ENCODE data around the gene GLP1R. TPM values are rescaled to one million over a fixed set of nuclear protein-coding genes. Genes with fewer than 3 reads are reported as not detected.

GLP1R gene
- total RNA-seq (ENCODE audit: unreplicated experiment) = not detected
- long read RNA-seq = 0 reads

- TF ChIP-seq CTCF (IDR thresholded peaks at IDR 0.05; ENCODE audit: partially characterized antibody, unreplicated experiment) = no peak
- Mint-ChIP-seq H3K4me1 (ENCODE audit: low read depth, unreplicated experiment) (no peaks in the 10 kb centered on the region), H3K27me3 (ENCODE audit: unreplicated experiment) (peaks cover 10% of the 10 kb centered on the region), H3K36me3 (ENCODE audit: unreplicated experiment) (no peaks in the 10 kb centered on the region), H3K9me3 (ENCODE audit: unreplicated experiment) (peaks cover 2% of the 10 kb centered on the region), H3K4me3 (ENCODE audit: unreplicated experiment) (peak within 1 kb of the TSS; percentile 68), H3K27ac (ENCODE audit: unreplicated experiment) (no peak within 1 kb of the TSS)
- peak; percentile 46 for DNase-seq
These were observed at the start of gene GLP1R for GRCh38 chr6:39048481-39049399. Gene GLP1R (plus strand): TSS chr6:39048781. CDS start chr6:39048841, 60 bp downstream.

- DNase-seq = peak; percentile 39
- Mint-ChIP-seq H3K4me3 (ENCODE audit: unreplicated experiment) (no peak overlapping the region), H3K27me3 (ENCODE audit: unreplicated experiment) (peaks cover 4% of the 10 kb centered on the region), H3K36me3 (ENCODE audit: unreplicated experiment) (no peaks in the 10 kb centered on the region), H3K9me3 (ENCODE audit: unreplicated experiment) (no peaks in the 10 kb centered on the region), H3K4me1 (ENCODE audit: low read depth, unreplicated experiment) (no peaks in the 10 kb centered on the region), H3K27ac (ENCODE audit: unreplicated experiment) (no peak overlapping the region)
- no peak for TF ChIP-seq CTCF (IDR thresholded peaks at IDR 0.05; ENCODE audit: partially characterized antibody, unreplicated experiment)
These were observed 45.5 kb upstream of the GLP1R start for GRCh38 chr6:39003072-39003471.

GRCh38 chr6:39003492-39003891 is 45.1 kb upstream of the GLP1R start:
- no peak for TF ChIP-seq CTCF (IDR thresholded peaks at IDR 0.05; ENCODE audit: partially characterized antibody, unreplicated experiment)
- H3K27ac Mint-ChIP-seq (ENCODE audit: unreplicated experiment) = no peak overlapping the region
- H3K36me3 Mint-ChIP-seq (ENCODE audit: unreplicated experiment) = no peaks in the 10 kb centered on the region
- no peak overlapping the region for H3K4me3 Mint-ChIP-seq (ENCODE audit: unreplicated experiment)
- H3K27me3 Mint-ChIP-seq (ENCODE audit: unreplicated experiment) = peaks cover 4% of the 10 kb centered on the region
- H3K4me1 Mint-ChIP-seq (ENCODE audit: low read depth, unreplicated experiment) = no peaks in the 10 kb centered on the region
- H3K9me3 Mint-ChIP-seq (ENCODE audit: unreplicated experiment) = no peaks in the 10 kb centered on the region
- DNase-seq = no peak

GRCh38 chr6:39004801-39005200 is 43.8 kb upstream of the GLP1R start:
- Mint-ChIP-seq H3K9me3 (ENCODE audit: unreplicated experiment) (no peaks in the 10 kb centered on the region), H3K27ac (ENCODE audit: unreplicated experiment) (no peak overlapping the region), H3K27me3 (ENCODE audit: unreplicated experiment) (peaks cover 4% of the 10 kb centered on the region), H3K4me3 (ENCODE audit: unreplicated experiment) (no peak overlapping the region), H3K4me1 (ENCODE audit: low read depth, unreplicated experiment) (no peaks in the 10 kb centered on the region), H3K36me3 (ENCODE audit: unreplicated experiment) (no peaks in the 10 kb centered on the region)
- no peak for DNase-seq
- TF ChIP-seq CTCF (IDR thresholded peaks at IDR 0.05; ENCODE audit: partially characterized antibody, unreplicated experiment) = no peak

GRCh38 chr6:39005774-39006173 is 42.8 kb upstream of the GLP1R start:
- no peaks in the 10 kb centered on the region for H3K9me3 Mint-ChIP-seq (ENCODE audit: unreplicated experiment)
- peaks cover 4% of the 10 kb centered on the region for H3K27me3 Mint-ChIP-seq (ENCODE audit: unreplicated experiment)
- no peak overlapping the region for H3K4me3 Mint-ChIP-seq (ENCODE audit: unreplicated experiment)
- H3K4me1 Mint-ChIP-seq (ENCODE audit: low read depth, unreplicated experiment) = no peaks in the 10 kb centered on the region
- DNase-seq = no peak
- H3K27ac Mint-ChIP-seq (ENCODE audit: unreplicated experiment) = no peak overlapping the region
- H3K36me3 Mint-ChIP-seq (ENCODE audit: unreplicated experiment) = no peaks in the 10 kb centered on the region
- no peak for TF ChIP-seq CTCF (IDR thresholded peaks at IDR 0.05; ENCODE audit: partially characterized antibody, unreplicated experiment)

All from glutamatergic neuron (in vitro differentiated cells).